ENCODE results near the gene PLCD3.

Gene PLCD3

GRCh38 chr17:45149037-45149668 is 16.8 kb upstream of the PLCD3 start:
- DNase-seq: peak; percentile 81

- peak; percentile 99 for DNase-seq
Observed at GRCh38 chr17:45148183-45149036, 16.1 kb upstream of the PLCD3 start, which contains the start of gene HEXIM1. Gene HEXIM1, plus strand, starts transcription at chr17:45148475. Its CDS starts 716 bp downstream, at chr17:45149191.

DNA sequence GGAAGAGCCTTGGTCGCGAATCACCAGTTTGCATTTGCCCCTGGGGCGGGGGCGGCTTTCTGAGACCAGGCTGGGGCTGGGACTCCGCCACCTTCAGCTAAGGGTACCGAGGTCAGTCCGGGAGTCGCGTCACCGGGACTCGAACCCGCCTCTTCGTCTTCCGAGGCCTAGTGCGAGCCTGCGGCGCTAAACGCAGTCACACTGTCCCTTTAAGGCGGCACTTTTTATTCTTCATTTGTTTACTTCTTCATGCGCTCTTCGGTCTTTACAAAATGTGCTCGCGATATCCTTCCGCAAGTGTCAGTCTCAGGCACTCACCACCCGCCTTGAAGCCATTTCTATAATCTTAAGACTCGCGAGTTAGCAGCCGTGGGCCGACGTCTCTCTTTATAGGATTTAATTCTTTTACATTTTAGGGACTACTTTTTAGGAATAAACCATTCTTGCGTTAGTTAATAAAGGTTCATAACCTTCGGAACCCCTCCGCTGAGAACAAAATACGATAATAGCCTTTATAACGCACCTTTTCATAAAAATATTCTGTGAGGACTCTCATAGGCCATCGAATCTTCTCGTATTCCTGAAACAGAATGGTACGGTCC is 15.4 kb upstream of the PLCD3 start:
- DNase-seq: peak; percentile 98

DNA sequence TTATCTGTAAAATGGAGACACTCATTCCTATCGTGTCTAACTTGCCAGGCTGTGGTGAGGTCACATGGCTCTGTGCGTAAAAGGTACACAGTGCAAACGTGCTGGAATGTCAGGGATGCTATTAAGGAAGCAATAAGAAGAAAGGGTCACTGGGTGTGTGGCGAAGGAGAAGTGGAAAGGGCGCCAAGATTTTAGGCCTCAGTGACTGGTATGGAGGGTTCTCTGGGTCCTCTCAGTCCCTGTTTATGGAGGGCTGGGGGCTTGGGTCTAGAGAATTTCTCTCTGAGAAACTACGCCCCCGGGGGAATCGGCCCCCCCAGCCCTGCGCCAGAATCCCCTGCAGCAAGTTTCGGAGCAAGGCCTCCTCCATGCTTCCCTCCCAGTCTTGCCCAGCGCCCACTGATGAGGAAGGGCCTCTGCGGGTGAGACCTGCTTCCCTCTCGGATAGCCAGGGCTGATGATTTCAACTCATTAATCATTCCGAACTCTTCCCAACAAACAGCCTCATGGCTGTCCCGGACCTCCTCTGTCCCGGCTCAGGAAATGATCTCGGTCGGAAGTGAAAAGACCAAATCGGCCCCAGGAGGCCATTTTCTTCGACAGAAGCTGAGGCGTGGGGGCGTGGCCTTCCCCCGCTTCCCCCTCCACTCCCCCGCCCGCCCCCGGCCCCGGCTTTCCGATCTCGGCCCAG is 14.7 kb upstream of the PLCD3 start:
- DNase-seq: no peak

GRCh38 chr17:45146592-45146889 is 14.2 kb upstream of the PLCD3 start:
- DNase-seq: no peak

DNA sequence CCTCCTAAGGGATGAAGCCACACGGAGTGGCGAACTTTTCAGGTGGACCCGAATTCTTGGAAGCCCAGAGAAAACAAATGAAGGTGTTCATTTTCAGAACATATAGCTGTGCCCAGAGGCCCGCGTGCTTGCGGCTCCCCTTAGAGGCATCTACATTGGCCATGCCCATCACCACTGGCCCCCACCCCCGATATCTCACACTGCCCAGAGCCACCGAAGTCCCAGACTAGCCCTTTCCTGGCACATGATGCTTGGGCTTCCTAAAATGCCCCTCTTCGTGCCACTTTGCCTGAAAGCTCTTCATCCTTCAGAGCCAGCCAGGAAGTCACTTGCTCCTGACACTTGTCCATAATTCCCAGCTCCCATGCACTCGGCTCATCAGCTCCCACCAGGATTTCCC is 13.9 kb upstream of the PLCD3 start:
- no peak for DNase-seq

- no peak for DNase-seq
Observed at GRCh38 chr17:45145035-45145389, 12.7 kb upstream of the PLCD3 start.

- DNase-seq: no peak
Observed at GRCh38 chr17:45144199-45145034, 12.1 kb upstream of the PLCD3 start.

- DNase-seq: no peak
Observed at GRCh38 chr17:45143767-45144198, 11.5 kb upstream of the PLCD3 start.

- DNase-seq: no peak
Observed at GRCh38 chr17:45143094-45143670, 10.9 kb upstream of the PLCD3 start.

- DNase-seq: no peak
Observed at GRCh38 chr17:45139533-45139920, 7.2 kb upstream of the PLCD3 start.

GRCh38 chr17:45138911-45139532 is 6.7 kb upstream of the PLCD3 start:
- DNase-seq: no peak

GRCh38 chr17:45137561-45138305 is 5.4 kb upstream of the PLCD3 start:
- DNase-seq: no peak

DNA sequence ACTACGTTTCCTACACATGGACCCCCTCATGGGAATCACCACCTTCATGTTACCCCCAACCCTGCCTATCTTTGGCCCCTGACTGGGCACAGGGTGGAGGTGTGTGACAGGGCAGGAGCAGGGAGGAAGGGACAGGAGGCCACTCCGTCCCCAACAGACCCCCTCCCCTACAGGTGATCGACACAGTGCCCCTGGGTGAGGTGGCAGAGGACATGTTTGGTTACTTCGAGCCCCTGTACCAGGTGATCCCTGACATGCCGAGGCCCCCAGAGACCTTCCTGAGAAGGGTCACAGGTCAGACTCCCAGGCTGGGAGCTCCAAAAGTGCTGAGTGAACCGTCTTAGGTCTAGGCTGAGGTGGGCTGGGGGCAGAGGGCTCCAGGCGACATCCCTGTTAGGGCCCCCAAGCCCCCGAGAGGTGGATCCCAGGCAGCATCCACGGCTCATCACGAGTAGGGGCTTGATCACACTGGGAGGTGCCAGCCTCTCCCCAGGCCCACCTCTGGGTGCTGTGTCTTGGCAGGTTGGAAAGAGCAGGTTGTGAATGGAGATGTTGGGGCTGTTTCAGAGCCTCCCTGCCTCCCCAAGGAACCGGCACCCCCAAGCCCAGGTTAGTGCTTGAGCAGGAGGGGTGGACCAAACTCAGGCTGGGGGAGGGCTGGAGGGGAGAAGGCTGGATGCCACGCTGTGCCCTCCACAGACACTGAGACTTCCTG is 4.7 kb upstream of the PLCD3 start:
- no peak for DNase-seq

DNA sequence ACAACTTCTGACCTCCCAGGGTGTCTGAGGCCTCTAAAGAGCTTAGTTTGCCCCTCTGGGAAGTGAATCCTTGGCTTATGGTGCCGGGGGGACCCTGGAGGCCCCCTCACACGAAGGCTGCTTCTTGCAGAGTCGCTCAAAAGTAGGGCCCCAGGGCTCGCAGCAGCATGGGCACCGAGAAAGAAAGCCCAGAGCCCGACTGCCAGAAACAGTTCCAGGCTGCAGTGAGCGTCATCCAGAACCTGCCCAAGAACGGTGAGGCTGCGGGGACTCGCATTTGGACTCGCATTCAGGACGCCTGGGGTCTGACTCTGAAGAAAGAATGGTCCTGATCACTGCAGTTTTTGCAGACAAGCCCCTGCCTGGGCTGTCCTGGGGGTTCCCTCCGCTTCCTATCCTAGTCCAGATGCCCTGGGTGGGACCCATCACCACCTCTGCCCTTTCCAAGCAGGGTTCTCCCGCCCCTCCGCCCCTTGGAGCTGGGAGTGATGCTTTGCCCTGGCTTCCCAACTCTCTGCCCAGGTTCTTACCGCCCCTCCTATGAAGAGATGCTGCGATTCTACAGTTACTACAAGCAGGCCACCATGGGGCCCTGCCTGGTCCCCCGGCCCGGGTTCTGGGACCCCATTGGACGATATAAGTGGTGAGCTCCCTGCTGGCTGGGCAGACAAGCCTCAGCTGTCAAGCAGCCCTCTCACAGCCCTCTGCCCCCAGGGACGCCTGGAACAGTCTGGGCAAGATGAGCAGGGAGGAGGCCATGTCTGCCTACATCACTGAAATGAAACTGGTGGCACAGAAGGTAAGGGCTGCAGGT is 3.9 kb upstream of the PLCD3 start:
- no peak for DNase-seq

DNA sequence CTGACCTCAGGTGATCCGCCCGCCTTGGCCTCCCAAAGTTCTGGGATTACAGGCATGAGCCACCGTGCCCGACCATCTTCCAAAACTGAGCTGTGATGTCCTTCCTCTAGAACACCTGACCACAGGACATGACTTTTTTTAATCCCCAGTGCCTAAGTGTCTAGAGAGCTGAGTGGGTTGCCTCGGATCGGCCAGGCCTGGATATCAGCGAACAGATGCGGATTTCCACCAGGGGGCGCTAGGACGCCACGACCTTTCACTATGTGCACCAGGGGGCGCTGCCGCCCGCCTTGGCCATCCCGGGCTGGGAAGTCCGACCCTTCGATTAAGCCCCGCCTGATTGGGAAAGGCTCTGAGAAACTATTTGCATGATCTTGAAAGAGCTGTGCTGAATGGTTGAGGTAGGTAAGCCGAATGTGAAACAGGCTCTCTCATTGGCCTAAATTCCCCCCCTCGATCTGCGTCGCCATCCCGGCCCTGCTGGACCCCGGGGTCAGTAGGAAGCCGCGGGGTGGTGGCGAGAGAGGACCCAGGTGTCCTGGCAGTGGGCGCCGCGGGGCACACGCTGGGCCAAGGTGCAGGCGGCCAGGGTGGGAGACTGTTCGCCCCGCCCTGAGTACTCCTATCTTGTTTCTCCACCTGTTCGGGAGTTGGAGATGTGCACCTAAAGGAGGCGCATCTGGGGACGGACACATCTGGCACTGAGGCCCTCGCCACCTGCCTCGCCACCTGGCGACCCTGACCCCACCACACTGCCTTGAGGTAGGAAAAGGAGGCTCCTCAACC is 3.1 kb upstream of the PLCD3 start, which contains the start of gene ACBD4:
TSS of gene ACBD4 (plus strand) at position 496 of the 786 bp plus-strand sequence. CDS start 458 bp downstream, outside the sequence.
- DNase-seq: peak; percentile 97

GRCh38 chr17:45132572-45133463 is 503 bp upstream of the PLCD3 start:
- peak; percentile 72 for DNase-seq

All from NCI-H526 treated with DMSO at 0.1 percent for 48 hours (cell line).